ENCODE results near the gene PKP1. TPM values are rescaled to one million over a fixed set of nuclear protein-coding genes. Genes with fewer than 3 reads are reported as not detected.

The PKP1 gene
- total and polyA plus RNA-seq, 2 experiments from 2014 or later, result 0.19 to 0.83 TPM

GRCh38 chr1:201250326-201251011, 32.8 kb upstream of the PKP1 start:
- Histone ChIP-seq H3K4me2 (no peak overlapping the region), H3K4me1 (ENCODE audit: insufficient read depth) (no peaks in the 10 kb centered on the region), H3K27me3 (ENCODE audit: insufficient read depth) (no peaks in the 10 kb centered on the region), H2AFZ (no peak overlapping the region), H3K27ac (ENCODE audit: low read depth) (no peak overlapping the region), H4K20me1 (replicated peaks; ENCODE audit: insufficient read depth) (no peaks in the 10 kb centered on the region), H3K36me3 (ENCODE audit: insufficient read depth) (no peaks in the 10 kb centered on the region), H3F3A (replicated peaks; ENCODE audit: low read depth) (no peaks in the 10 kb centered on the region), H3K9me2 (ENCODE audit: insufficient read depth) (no peaks in the 10 kb centered on the region), H3K79me2 (replicated peaks; ENCODE audit: insufficient read depth) (no peaks in the 10 kb centered on the region), H3K4me3 (no peak overlapping the region)
- Mint-ChIP-seq H3K36me3 (ENCODE audit: low read depth) (no peaks in the 10 kb centered on the region), H3K4me3 (no peak overlapping the region), H3K27ac (no peak overlapping the region), H3K9me3 (no peaks in the 10 kb centered on the region), H3K4me1 (no peaks in the 10 kb centered on the region; the same call in 2 of the 3 replicates), H3K27me3 (ENCODE audit: insufficient read depth, low read depth, poor library complexity) (peaks cover 2% of the 10 kb centered on the region)
- ATAC-seq (no peak), DNase-seq (ENCODE audit: low spot score) (no peak)
- TF ChIP-seq CTCF (conservative IDR thresholded peaks at IDR 0.05; ENCODE audit: low read depth in 2 of 2), result no peak
- no peak for TF ChIP-seq ZNF331 (CRISPR knock-in tag; IDR thresholded peaks at IDR 0.05; ENCODE audit: low read depth)
- no peak for TF ChIP-seq NANOG (IDR thresholded peaks at IDR 0.05; ENCODE audit: borderline replicate concordance)
- TF ChIP-seq EZH2 (IDR thresholded peaks at IDR 0.05; ENCODE audit: low read depth, unreplicated experiment), result no peak
- no peak for TF ChIP-seq ZNF462 (CRISPR knock-in tag; IDR thresholded peaks at IDR 0.05)
- TF ChIP-seq ZNF114 (CRISPR knock-in tag; IDR thresholded peaks at IDR 0.05), result no peak
